Skeletal muscle tissue (tissue), 4 donors: Measurements from ENCODE around the gene NKD2. TPM values are rescaled to one million over a fixed set of nuclear protein-coding genes. Genes with fewer than 3 reads are reported as not detected.

ENCODE experiments used
- H3K27ac ChIP-seq: one replicate; pipeline ENCODE4 v1.7.0; 2013; ENCODE audit warnings: mild to moderate bottlenecking, low read depth, low read length, inconsistent platforms
- H3K27me3 ChIP-seq, 3 donors: one replicate each; pipeline ENCODE4 v1.7.0; 2013; ENCODE audit warnings: low read length in 3 of 3; ENCODE audit not compliant: control insufficient read depth in 3 of 3, insufficient read depth in 3 of 3
- H3K36me3 ChIP-seq, 3 donors: one replicate each; pipeline ENCODE4 v1.7.0; 2013; ENCODE audit warnings: low read length in 3 of 3; ENCODE audit not compliant: control insufficient read depth in 3 of 3, insufficient read depth in 3 of 3
- H3K4me1 ChIP-seq, 3 donors: one replicate each; pipeline ENCODE4 v1.7.0; 2013; ENCODE audit warnings: low read length in 3 of 3, mild to moderate bottlenecking in 3 of 3; ENCODE audit not compliant: control insufficient read depth in 3 of 3, insufficient read depth in 3 of 3
- H3K4me3 ChIP-seq, 3 donors: one replicate each; pipeline ENCODE4 v1.7.0; 2013; ENCODE audit warnings: low read length in 3 of 3
- H3K9ac ChIP-seq, 3 donors: one replicate each; pipeline ENCODE4 v1.7.0; 2013; ENCODE audit warnings: low read length in 3 of 3, mild to moderate bottlenecking in 3 of 3, moderate library complexity in 2 of 3, low read depth in 1 of 3
- H3K9me3 ChIP-seq, 3 donors: one replicate each; pipeline ENCODE4 v1.7.0; 2013; ENCODE audit warnings: low read length in 3 of 3; ENCODE audit not compliant: control insufficient read depth in 3 of 3
- total RNA-seq: library from RNA; depleted of rRNA; stranded (reverse); fragments of >200 nt; gene quantifications from one replicate; pipeline ENCODE4 v1.2.3, GENCODE V29; 2014
- donor health status: Osteomylitis.

The NKD2 gene
- total RNA-seq, 1 donor from 2014 or later: 1.6 TPM

DNA sequence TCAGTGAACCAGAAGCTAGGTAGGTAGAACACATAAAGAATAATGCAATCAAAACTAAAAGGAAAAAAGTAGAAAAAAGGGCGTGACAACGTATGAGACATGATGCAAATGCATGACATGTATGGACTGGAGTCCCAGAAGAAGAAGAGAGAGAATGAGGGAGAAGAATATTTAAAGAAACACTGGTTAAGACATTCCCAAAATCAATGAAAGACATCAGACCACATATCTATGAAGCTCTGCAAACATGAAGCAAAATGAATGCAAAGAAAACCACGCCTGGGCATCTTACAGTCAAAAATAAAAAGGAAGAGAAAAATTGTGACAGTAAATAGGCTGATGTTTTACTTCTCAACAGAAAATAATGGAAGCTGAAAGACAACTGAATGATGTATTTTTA, 23.8 kb upstream of the NKD2 start:
- no peak overlapping the region for H3K27ac ChIP-seq
- H3K27me3 ChIP-seq: peaks cover 0 to 9% (median 5%) of the 10 kb centered on the region in 3 donors
- no peak overlapping the region for H3K9ac ChIP-seq
- no peaks in the 10 kb centered on the region for H3K36me3 ChIP-seq
- H3K9me3 ChIP-seq: peaks cover 0 to 6% (median 0%) of the 10 kb centered on the region in 3 donors
- H3K4me3 ChIP-seq: no peak overlapping the region
- peaks cover 1 to 4% (median 3%) of the 10 kb centered on the region in 3 donors for H3K4me1 ChIP-seq

DNA sequence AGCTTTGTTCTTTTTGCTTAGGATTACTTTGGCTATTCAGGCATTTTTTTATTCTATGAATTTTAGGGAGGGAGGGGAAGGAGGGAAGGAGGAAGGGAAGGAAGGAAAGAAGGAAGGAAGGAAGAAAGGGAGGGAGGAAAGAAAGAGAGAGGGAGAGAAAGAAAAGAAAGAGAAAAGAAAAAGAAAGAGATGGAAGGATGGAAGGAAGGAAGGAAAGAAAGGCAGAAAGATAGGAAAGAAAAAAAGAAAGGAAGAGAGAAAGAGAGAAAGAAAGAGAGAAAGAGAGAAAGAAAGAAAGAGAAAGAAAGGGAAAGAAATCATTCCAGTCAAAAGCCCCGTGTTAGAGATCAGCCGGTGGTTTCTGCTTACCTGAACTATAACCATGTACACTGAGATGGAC, 20.8 kb upstream of the NKD2 start:
- peaks cover 0 to 15% (median 8%) of the 10 kb centered on the region in 3 donors for H3K27me3 ChIP-seq
- no peak overlapping the region for H3K27ac ChIP-seq
- H3K9ac ChIP-seq: no peak overlapping the region
- H3K4me3 ChIP-seq: no peak overlapping the region
- H3K4me1 ChIP-seq: peaks cover 6 to 15% (median 6%) of the 10 kb centered on the region in 3 donors
- no peaks in the 10 kb centered on the region for H3K36me3 ChIP-seq
- peaks cover 0 to 6% (median 0%) of the 10 kb centered on the region in 3 donors for H3K9me3 ChIP-seq

DNA sequence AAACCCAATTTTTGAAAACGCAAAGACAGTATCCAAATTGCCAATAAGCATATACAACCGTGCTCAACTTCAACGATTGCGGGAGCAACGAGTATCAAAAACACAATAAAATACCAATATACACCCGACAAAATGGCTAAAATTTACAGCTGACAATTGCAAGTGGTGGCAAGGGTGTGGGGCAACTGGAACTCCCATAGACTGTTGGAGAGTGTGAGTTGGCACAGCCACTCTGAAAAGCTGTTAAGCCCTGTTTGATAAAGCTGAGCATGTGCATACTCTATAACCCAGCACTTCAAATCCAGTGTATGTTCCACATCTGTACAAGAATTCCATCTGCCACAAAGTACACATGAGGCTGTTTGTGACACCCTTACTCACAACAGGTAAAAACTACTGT, 20.3 kb upstream of the NKD2 start:
- peaks cover 0 to 6% (median 0%) of the 10 kb centered on the region in 3 donors for H3K9me3 ChIP-seq
- H3K4me3 ChIP-seq: no peak overlapping the region
- no peak overlapping the region for H3K9ac ChIP-seq
- H3K36me3 ChIP-seq: no peaks in the 10 kb centered on the region
- no peak overlapping the region for H3K27ac ChIP-seq
- peaks cover 0 to 14% (median 7%) of the 10 kb centered on the region in 3 donors for H3K27me3 ChIP-seq
- H3K4me1 ChIP-seq: peaks cover 6 to 15% (median 6%) of the 10 kb centered on the region in 3 donors

DNA sequence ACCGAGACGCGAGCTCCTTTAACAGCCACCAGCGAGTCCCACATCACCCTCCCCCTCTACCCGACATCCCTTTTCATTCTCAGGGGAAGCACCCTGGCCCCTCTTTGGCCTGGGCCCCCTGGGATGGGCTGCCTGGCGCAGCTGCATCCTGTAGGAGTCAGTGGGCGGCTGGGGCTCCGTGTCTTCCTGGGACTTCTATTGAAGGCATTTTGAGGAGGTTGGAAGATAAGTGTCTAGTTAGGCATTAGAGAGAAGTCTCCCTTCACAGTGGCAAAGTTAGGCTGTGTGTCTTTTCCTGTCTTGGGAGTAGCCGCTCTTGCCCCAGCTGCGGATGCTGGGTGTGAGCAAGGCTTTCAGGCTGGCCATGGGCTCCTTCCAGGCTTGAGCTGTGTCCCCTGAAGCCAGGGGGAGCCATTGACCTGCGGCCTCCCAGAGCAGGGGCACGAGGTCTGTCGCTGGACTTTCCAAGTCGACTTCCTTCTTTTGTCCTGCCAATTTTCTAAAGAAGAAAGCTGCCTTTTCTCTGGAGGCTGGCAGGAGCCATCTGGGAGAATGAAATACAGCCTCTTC, 18.6 kb upstream of the NKD2 start:
- peaks cover 6 to 19% (median 6%) of the 10 kb centered on the region in 3 donors for H3K4me1 ChIP-seq
- H3K27ac ChIP-seq: peak overlapping the region; percentile 66

DNA sequence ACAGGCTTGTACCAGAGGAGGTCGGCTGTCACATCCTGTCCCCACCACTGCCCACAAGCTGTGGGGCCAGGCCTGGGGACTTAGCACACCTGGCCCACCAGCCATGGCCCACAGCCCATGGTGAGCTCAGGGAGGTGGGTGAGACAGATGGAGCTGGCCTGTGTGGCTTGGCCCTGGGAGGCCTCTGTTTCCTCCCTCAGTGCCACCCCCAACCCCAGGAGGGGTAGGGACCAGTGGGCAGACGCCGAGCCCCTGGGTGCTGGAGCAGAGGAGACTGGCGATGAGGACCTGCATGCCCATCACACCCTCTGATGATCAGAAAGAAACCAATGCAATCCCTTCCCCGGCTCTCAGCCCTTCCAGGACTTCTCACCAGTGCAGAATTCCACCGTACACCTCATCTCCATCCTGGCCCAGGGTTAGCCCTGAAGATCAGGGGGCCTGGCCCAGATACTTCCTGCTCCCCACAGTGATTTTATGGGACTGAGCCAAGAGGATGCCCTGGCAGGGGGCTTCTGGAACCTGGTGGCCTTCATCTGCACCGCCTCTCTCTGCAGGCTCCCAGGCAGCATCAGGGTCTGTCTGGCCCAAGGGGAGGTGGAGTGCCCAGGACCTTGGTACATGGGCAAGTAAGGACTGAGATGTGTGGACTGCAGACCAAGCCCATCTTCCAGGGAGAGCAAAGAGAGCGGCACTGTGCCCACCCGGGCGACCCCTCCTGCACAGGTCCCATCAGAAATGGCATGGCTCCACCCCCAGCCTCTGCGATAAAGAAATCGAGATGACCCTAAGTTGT, 16.9 kb upstream of the NKD2 start:
- peak overlapping the region; percentile 3 for H3K27ac ChIP-seq
- peaks cover 0 to 24% (median 20%) of the 10 kb centered on the region in 3 donors for H3K27me3 ChIP-seq
- H3K9me3 ChIP-seq: peaks cover 0 to 6% (median 0%) of the 10 kb centered on the region in 3 donors
- H3K4me1 ChIP-seq: peaks cover 6 to 19% (median 6%) of the 10 kb centered on the region in 3 donors
- no peak overlapping the region for H3K9ac ChIP-seq
- H3K4me3 ChIP-seq: no peak overlapping the region
- no peaks in the 10 kb centered on the region for H3K36me3 ChIP-seq

More for the DNA sequence above, 18.6 kb upstream of the NKD2 start:
- Histone ChIP-seq H3K27me3 (peaks cover 0 to 17% (median 15%) of the 10 kb centered on the region in 3 donors), H3K36me3 (no peaks in the 10 kb centered on the region), H3K4me3 (no peak overlapping the region), H3K9ac (no peak overlapping the region), H3K9me3 (peaks cover 0 to 6% (median 0%) of the 10 kb centered on the region in 3 donors)

DNA sequence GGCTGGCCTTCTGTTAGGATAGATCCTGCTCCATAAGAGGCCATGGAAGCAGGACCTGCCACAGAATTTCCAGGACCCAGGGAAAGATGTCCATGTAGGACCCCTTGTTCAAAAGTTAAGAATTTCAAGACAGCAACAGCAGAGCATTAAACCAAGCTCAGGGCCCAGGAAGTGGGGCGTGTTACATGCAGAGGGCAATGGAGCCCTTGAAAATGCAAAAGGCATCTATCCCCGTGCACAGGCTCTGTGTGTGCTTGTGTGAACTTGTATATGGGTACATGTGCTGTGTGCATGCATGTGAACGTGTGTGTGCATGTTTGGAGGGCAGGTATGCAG, 14.4 kb upstream of the NKD2 start:
- Histone ChIP-seq H3K9ac (no peak overlapping the region), H3K27me3 (peaks cover 0 to 28% (median 20%) of the 10 kb centered on the region in 3 donors), H3K4me3 (no peak overlapping the region), H3K27ac (peak overlapping the region; percentile 13), H3K4me1 (peaks cover 6 to 19% (median 6%) of the 10 kb centered on the region in 3 donors), H3K36me3 (no peaks in the 10 kb centered on the region), H3K9me3 (no peaks in the 10 kb centered on the region)

DNA sequence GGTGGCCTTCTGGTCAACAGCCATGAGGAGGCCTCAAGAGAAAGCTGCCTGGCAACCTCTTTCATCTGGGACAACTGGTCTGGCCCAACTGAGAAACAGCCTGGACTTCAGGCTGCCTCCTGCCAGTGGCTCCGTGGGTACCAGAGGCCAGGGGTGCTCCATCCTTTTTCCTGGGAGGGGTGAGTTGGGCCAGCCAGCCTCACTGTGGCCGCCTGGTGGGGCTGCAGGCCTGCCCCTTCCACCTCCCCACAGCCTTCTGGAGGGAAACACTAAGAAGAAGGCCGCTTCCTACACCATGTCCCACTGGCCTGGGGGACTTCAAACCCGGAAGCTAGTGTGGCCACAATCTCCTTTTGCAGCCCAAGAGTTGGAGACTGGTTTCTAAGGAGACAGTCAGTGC, 13.8 kb upstream of the NKD2 start:
- H3K27ac ChIP-seq: no peak overlapping the region
- peaks cover 3 to 15% (median 4%) of the 10 kb centered on the region in 3 donors for H3K4me1 ChIP-seq
- no peaks in the 10 kb centered on the region for H3K36me3 ChIP-seq
- no peaks in the 10 kb centered on the region for H3K9me3 ChIP-seq
- H3K4me3 ChIP-seq: no peak overlapping the region
- peaks cover 0 to 28% (median 20%) of the 10 kb centered on the region in 3 donors for H3K27me3 ChIP-seq
- H3K9ac ChIP-seq: no peak overlapping the region

DNA sequence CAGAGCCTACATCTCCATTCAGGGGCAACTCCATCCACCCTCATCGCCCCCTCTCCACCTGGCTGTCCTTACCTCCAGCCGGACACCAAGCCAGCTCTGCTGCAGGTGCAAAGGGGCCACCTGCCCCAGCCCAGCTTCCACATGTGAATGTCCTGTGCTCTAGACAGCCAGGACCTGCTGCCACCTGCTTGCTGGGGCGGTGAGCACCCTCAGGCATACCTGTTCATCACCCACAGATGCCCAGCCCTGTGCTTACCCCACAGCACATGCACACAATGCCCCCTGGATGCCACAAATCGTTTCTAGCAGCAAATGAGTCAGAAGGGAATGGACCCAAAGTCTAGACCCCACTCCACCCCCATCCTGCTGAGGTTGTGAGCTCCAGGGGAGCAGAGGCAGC, 13.3 kb upstream of the NKD2 start:
- Histone ChIP-seq H3K4me3 (no peak overlapping the region), H3K4me1 (peaks cover 0 to 11% (median 0%) of the 10 kb centered on the region in 3 donors), H3K36me3 (no peaks in the 10 kb centered on the region), H3K27me3 (peaks cover under 1 to 24% (median 24%) of the 10 kb centered on the region in 3 donors), H3K27ac (no peak overlapping the region), H3K9ac (no peak overlapping the region), H3K9me3 (no peaks in the 10 kb centered on the region)

DNA sequence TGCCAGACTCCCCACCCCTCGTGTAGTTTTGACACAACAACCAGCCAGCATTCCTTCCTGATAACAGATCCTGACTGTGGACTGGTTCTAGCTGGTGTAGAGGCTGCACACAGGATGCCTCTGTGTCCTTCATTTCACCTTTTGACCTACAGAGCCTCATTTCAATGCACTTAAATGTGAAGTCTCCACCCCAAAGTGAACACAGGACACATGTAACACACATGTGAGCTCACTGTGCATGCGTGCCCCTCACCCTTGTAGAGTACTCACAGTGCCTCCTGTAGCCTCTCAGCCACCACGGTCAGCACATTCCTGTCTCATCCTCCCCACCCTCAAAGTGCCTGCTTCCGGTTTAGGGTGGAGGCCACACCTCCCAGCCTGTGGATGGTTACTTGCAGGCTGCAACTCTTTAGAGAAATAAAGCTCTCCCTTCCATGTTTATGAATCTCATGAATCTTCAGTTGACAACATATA, 11.6 kb upstream of the NKD2 start:
- peaks cover 5 to 27% (median 18%) of the 10 kb centered on the region in 3 donors for H3K27me3 ChIP-seq
- no peak overlapping the region for H3K4me3 ChIP-seq
- no peak overlapping the region for H3K27ac ChIP-seq
- H3K4me1 ChIP-seq: peaks cover 0 to 4% (median 0%) of the 10 kb centered on the region in 3 donors
- no peaks in the 10 kb centered on the region for H3K36me3 ChIP-seq
- no peaks in the 10 kb centered on the region for H3K9me3 ChIP-seq
- H3K9ac ChIP-seq: no peak overlapping the region

DNA sequence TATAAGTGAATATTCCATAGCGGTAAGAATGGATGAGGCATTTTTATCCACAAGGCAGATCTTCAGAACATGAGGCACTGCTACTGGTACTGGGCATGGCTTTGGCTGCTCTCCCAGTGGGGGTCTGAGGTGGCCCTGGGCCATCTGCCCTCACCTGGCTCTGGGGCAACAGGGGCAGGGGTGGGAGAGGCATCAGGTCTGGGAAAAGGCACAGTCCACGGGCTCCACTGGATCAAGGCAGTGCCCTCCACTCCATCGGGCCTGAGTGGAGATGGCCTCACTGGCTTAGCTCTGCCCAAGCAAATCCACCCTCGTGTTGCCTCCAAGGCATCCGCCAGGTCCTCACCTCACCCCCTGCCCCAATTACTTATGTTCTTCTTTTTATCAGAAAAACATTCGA, 10.9 kb upstream of the NKD2 start:
- Histone ChIP-seq H3K27ac (no peak overlapping the region), H3K27me3 (peaks cover 5 to 27% (median 18%) of the 10 kb centered on the region in 3 donors), H3K36me3 (no peaks in the 10 kb centered on the region), H3K4me3 (no peak overlapping the region), H3K9ac (no peak overlapping the region), H3K4me1 (peaks cover 0 to 4% (median 0%) of the 10 kb centered on the region in 3 donors), H3K9me3 (no peaks in the 10 kb centered on the region)
